Activated CD8-positive, alpha-beta memory T cell treated with anti-CD3 and anti-CD28 coated beads for 1 hour (primary cell): ENCODE data around the gene FBLN2.
"Not testable (repeated sequence)": the region's sequence is repeated elsewhere in the genome, so short reads cannot be mapped to it uniquely, and the experiment has no call there.

Experiments
- DNase-seq, 2 donors: peaks; one replicate each; pipeline ENCODE4 v3.0.0-alpha.2; 2020; ENCODE audit warnings: low read depth in 1 of 2; ENCODE audit errors: extremely low read depth in 1 of 2

Gene FBLN2

DNA sequence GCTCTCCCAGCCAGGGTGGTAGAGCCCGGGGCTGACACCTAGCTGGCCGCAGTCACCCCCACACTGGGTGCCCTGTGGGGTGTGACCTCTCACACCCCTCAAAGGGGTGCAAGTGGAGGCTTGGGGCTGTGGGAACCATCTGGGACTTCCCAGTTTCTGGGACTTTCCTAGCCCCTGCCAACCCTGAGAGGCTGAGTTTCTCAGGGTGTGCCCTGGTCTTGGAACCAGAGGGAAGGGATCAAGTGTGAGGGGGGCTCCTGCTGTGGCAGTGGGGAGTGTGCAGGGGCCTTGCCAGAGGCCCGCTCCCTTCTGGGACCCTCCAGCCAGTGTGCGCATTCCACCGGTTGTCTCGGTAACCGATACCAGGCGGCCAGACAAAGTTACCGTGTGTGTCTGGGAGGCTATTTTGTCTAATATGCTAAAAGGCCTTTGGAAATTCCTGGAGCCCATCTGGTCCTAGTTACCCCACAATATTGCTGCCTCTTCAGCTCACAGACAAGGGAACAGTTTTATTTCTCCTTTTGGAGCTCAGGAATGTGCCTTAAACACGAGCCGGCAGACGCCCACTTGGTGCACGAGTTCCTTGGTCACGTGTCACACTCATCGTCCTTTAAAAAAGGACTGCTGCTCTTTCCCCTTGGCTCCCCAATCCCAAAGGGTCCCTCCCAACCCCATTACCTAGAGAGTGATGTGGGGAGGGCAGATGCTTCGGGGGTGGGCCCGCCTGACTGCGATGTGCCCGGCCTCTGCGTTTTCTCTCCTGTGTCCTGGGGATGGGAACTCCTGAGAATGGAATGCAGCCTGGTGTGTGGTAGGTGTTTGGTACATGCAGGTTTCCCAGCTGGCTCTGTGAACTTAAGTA lies 35.6 kb upstream of the FBLN2 start:
- DNase-seq: no peak

DNA sequence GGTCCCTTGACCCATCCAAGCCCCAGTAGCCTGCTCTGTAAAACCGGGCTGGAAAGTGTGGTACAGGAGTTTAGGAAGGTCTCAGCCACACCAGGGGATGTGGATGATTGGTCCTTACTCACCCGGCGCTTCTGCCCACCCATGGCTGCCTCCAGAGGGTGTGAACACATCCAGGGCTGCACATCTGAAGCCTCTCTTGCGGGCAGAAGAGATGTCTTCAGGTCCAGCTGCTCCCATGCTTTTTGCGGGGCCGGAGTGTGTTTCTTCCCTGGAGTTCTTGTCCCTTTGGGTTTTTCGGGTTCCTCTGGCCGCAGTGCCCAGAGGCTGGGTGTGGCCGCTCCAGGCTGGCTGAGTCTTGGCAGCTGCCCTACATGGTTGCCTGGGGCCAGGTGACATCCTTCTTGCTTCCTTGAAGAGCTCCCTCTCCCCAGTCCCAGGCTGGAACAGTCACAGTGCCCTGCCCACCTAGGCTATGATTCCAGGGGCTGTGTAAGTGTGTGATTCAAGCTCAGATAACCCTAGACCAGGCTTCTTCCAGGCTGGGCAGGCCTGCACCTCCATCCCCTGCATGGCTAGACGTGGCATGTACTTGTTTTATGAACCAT lies 34.9 kb upstream of the FBLN2 start:
- DNase-seq: no peak

DNA sequence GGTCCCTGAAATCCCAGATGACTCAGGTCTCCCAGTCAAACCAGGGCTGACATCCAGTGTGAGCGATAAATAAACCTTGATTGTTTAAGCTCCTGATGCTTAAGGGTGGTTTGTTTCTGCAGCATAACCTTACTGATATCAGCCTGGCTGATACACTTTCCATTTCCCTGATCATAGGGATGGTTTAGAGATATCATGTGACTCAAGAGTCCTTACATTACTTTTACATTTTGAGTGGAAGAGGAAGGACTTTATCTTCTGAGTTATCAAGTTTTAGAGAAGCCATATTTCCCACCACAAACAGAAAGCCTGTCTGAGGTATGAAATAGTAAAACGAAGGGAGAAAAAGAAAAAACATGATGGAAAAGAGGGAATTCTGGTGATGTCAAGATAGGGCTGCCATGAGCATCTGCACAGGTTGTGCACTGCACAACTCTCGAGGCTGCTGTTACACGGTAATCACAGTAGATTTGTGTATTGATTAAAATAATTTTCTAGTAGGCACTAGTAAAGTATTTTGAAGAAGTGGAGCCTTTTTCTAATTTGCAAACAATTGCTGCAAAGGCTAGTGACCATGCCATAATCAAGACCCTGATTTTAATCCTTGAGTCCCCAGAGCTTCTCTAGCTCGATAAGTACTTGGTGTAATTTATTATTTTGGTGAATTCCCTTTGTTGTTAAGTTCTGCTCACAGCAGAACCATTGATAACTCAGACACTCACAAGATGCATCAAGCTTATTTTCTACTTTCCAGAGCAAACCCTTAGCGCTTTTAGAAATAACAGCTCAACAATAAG lies 34.1 kb upstream of the FBLN2 start:
- DNase-seq: no peak

DNA sequence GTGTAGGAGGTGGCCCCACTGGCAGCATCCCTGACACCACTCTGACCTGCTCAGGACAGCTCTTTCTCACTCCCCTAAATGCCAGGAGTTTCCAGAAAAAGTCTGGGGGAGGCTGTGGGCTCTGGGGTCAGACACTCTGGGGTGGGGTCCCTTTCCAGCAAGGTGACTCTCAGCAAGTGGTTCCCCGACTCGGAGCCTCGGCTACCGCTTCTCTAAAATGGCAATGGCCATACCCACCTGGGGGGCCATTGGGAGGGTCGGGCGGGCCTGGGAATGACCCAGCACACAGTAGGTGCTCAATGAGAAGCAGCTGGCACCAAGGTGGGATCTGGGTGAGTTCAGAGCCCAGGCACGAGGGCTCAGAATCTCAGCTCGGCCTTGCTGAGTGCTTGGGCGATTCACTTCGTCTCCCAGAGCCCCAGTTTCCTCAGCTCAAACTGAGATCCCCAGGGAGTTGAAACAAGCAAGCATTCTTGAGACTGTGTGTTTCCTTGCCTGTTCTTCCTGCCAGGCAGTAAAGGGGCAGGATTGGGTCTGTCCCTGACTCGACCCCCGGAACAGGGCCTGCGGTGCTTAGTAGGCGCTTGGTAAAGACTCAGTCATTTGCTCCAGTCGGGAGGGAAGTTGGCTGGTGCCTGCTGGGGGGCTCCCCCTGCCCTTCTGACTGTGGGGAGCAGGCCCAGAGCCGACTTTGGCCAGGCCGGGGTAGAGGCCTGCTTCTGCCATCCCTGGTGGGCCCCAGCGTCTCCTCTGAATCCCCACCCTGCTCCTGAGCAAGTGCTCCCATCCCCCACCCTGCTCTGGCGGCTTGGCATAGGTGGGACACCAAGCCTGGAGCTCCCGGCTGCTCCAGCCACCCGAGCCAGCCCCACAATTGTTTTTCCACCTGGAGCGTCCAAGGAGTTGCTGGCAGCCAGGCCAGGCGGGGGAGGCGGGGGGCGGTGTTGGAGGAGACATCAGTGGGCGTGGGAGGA lies 32.9 kb upstream of the FBLN2 start:
- no peak for DNase-seq

DNA sequence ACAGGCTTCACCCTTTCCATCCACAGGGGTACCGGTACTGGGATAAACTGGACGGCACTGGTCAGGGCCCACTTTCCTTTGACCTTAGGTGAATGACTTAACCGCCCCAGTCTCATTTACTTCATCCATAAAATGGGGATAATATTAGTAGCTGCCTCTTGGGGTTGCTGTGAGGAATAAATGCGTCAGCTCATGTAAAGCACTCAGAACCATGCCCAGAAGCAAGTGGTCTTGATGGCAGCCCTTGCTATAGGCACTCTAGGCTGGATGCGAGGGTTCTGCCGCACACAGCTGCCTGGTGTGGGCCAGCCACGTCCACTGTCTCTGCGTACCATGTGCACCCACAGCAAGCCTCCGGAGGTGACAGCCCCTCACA lies 32.2 kb upstream of the FBLN2 start:
- DNase-seq: no peak

DNA sequence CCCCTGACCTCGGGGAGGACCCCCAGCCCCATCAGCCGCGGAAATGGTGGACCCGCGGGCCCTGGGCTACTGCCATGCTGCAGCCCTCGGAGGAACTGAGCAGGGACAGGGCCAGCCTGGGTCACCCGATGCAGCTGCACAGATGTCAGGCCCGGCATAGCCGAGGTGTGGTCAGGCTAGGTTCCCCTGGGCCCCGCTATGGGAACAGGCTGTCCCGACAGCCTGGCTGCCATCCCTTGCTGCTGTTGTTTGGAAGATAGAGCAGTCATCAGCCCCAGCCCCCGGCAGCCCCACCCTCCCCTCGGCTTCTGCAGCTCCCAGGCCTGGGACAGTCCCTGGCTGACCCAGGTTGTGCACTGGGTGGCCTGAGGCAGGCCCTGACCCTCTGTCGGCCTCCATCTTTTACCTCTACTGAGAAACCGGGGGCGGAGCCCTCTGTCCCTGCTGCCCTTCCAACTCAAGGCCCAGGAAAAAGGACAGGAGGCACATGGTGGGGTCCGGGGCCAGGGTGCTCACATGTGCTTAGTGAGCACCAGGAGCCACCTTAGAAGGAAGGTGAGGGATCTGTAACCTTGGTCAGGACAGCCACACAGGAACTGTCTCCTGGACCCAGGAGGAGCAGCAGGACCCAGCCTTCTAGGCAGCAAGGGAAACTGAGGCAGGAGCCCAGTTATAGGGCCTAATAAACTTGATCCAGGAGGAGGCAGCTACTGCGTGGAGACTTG lies 31.5 kb upstream of the FBLN2 start:
- no peak for DNase-seq

DNA sequence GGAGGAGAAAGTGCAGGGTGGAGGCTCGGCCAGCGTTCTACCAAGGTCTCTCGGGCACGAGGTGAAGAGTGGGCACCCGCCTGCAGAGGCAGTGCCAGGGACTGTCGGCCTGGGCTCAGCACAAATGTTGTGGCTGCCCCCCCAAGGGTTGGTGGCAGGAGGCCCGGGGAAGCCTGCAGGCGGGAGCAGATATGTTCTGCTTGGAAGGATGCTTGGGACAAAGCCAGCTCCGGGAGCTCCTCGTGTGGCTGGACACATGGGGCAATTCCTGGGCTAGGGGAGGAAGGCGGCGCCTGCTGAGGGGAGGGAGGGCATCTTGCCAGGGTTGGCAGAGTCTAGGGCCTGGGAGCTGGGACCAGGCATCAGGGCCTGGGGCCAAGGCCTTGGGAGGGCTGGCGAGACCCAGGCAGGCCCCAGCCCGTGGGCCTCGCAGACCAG lies 30.4 kb upstream of the FBLN2 start:
- DNase-seq: no peak

DNA sequence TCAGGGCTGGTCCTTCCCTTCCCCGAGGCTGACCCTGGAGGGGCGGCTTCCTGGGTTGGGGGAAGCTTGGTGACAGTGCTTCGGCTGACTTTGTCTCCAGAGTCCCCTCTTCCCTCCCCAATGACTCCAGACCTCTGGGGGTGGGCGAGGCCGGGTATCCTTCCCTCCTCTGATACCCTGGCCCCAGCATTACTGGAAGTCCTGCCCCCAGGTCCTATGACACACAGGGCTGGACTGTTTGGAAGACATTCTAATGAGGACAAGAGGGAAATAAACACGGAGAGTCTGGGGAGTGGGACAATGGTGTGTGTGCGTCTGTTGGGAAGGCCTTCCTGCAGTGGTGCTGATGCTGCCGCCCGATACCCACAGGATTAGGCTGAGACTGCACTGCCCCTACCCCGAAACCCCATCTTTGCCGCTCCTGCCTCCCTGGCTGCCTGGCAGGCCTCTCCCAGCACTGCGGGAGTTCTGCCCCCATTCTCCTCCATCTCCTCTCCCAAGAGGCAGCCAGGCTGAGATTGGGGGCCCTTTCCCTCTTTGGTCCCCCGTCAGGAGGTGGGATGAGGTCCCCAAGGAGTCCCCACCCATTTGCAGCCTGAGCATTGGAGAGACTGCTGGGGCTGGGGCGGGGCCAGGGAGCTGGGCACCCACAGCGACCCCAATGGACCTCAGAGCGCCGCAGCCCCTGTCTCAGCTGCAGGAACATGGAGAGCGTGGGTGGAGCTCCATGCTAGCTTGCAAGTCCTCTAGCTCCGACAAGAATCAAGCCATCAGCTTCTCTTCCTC lies 29.7 kb upstream of the FBLN2 start:
- no peak for DNase-seq

DNA sequence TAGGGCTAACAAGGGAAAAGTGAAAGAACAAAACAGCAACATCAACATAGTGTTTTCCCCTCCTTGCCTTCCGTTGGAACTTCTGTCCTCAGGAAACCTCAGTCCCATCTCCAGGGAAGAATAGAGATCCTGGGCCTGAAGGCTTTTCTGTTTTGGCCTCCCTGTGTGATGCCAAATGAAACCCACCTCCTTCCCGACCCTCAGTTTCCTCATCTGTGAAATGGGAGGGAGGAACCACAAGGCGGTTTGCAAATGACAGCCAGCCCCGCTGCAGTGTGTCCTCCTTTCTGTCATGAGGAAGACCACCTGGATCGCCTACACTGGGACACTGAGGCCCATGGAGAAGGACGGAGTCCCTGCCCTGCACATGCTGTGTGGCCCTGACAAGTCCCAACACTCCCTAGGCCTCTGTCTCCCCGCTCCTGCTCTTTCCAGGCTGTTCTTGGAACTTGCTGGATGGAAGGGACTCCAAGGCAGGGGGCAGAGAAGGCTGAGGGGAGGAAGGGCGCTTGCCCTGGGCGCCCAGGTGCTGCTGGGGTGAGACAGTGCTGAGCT lies 28.5 kb upstream of the FBLN2 start:
- DNase-seq: no peak

DNA sequence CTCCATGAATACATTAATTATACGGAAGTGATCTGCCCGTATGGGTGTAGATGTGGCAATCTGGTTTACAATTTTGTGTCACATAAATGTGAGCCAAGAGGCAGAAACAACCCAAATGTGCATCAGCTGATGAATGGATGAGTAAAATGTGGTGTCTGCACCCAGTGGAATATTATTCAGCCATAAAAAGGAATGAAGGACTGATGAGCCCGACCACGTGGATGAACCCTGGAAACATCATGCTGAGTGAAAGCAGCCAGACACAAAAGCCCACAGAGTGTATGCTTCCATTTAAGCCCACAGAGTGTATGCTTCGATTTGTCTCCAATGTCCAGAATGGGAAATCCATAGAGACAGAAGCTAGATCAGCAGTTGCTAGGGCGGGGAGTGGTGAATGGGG lies 27.6 kb upstream of the FBLN2 start:
- DNase-seq: no peak

DNA sequence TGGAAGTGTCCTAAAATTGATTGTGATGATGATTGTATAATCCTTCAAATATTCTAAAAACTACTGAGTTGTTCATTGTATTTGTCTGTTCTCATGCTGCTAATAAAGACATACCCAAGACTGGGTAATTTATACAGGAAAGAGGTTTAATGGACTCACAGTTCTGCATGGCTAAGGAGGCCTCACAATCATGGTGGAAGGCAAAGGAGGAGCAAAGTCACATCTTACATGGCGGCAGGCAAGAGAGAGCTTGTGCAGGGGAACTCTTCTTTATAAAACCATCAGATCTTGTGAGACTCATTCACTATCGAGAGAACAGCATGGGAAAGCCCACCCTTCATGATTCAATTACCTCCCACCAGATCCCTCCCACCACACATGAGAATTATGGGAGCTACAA lies 27.2 kb upstream of the FBLN2 start:
- not testable (repeated sequence) for DNase-seq

DNA sequence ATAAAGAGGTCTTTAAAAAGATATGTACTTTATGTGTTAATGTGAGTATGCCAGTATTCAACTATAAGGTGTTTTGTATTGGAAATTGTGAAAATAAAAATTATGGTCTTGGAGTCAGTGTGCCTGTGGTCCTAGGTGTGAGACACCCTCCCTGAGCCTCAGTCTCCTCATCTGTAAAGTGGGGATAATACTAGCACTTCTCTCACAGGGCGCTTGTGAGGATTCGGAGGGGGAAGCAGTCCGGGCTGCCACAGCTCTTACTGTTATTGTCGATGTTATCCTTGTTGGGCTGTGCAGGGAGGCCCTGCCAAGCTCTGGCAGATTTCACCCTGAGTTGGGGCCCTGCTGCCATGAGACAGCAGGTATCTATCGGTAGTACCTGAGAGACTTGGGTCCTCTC lies 26.7 kb upstream of the FBLN2 start:
- no peak for DNase-seq

DNA sequence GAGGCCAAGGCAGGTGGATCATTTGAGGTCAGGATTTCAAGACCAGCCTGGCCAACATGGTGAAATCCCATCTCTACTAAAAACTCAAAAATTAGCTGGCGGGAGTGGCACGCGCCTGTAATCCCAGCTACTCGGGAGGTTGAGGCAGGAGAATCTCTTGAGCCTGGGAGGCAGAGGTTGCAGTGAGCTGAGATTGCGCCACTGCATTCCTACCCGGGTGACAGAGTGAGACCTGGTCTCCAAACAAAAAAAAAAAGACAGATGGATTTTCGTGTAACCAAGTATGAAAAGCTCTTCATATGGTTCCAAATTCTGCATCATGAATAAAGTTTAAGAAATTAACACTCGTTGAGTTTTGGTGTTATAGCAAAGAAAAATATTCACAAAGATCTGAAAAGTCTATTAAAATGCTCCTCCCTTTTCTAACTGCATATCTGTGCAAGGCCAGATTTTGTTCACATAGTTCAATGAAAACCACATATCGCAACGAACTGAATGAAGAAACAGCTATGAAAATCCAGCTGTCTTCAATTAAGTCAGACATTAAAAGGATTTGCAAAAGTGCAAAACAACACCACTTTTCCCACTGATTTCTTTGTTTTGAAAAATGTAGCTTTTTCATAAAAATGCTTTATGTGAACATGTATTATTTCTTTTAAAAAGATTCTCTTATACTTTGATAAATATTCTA lies 23.8 kb upstream of the FBLN2 start:
- DNase-seq: no peak

DNA sequence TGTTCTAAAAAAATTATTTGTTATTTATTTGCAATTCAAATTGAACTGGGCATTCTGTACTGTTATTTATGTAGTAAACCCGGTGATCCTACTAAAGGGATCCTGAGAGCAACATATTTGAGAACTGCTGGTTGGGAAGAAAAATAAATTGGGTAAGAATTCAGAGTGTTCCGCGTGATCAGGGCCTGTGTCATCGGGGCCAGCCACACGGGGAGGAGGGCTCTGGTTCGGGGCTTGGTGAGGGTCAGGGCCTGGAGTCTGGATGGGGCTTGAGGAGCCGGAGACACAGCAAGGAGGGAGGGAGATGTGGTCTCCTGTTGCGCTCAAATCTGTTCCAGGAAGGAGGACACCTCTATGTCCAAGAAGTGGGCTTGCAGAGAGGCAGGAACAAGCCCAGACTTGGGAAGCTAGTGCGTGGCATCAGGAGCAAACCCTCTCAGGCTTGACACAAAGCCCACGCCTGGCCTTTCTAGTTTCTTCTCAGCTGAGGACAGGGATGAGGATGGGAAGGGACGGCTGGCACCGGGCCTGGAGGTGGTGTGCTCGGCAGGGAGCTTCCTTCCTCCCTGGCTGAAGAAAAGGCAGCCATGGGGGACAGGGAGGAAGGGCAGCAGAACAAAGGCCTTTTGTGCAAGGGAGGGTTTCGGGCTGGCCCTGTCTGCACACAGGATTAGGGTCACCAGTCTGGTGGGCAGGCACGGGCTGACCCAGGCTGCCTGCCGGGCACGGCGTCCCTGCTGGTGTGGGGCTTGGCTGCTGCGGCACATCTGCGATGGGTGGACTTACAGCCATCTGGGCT lies 22.9 kb upstream of the FBLN2 start:
- DNase-seq: no peak

DNA sequence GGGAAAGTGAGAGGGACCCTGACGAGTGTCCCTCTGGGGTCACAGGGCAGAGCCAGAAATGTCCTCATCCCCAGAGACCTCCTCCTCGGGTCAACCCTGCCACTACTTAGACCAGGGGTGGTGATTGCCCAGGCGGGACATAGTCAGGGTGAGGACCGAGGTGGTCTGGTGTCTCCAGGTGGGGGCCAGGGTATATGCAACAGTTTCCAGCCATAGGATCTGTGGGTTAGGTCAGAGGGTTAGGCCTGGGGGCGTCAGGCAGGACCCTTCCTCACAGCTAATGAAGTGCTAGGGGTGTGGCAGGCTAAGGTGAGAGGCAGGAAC lies 22.3 kb upstream of the FBLN2 start:
- no peak for DNase-seq

DNA sequence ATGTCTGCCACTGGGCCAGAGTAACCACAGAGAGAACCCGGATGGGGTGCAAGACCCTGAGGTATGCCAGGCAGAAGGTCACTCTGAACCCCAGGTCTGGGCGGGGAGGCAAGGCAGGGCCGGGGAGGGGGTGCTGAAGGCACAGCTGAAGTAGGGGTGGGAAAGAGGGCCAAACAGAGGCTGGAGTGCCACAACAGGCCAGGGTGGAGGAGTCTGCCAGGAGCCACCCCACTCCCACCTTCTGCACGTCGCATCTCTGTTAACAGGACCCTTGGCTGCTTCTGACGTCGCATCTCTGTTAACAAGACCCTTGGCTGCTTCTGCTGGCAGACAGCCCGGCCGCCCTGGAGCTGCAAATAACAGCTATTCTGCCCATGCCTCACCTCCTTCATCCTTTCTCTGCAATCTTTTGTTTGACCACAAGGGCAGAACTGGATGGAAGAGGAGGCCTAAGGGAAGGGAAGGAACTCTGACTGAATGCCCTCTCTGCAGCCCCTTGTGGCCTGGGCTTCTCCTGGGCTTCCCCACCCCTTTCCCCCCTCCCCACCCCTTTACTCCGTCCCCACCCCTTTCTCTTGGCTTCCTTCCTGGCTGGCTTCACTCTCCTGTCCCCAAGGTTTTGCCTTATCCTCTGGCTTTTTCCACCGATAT lies 20.6 kb upstream of the FBLN2 start:
- DNase-seq: no peak
